Measurements from ENCODE around the gene DCHS2. TPM values are rescaled to one million over a fixed set of nuclear protein-coding genes. Genes with fewer than 3 reads are reported as not detected.

Gene DCHS2
- total RNA-seq, 1 donor from 2014 or later: 0.71 TPM

- peaks cover 16% of the 10 kb centered on the region for H3K4me1 Mint-ChIP-seq
- no peak overlapping the region for H2AFZ ChIP-seq (replicated peaks)
- H3K36me3 Mint-ChIP-seq: no peaks in the 10 kb centered on the region
- no peaks in the 10 kb centered on the region for H3F3A ChIP-seq (ENCODE audit: low read depth)
- H4K20me1 ChIP-seq (ENCODE audit: low read depth): no peaks in the 10 kb centered on the region
- H3K27ac ChIP-seq: no peak overlapping the region
- H3K27me3 ChIP-seq: no peaks in the 10 kb centered on the region
- H3K36me3 ChIP-seq: no peaks in the 10 kb centered on the region
- H3K27ac Mint-ChIP-seq: no peak overlapping the region
- no peaks in the 10 kb centered on the region for H3K79me2 ChIP-seq (ENCODE audit: low read depth)
- H3K4me2 ChIP-seq: no peak overlapping the region
- no peaks in the 10 kb centered on the region for H3K9me3 Mint-ChIP-seq
- H3K9me3 ChIP-seq (ENCODE audit: low read depth): no peaks in the 10 kb centered on the region
- no peak for TF ChIP-seq EZH2phosphoT487 (IDR thresholded peaks at IDR 0.05)
- TF ChIP-seq EZH2 (IDR thresholded peaks at IDR 0.05): no peak
- TF ChIP-seq CTCF (IDR thresholded peaks at IDR 0.05): no peak
- H3K4me3 Mint-ChIP-seq: no peak overlapping the region
- H3K27me3 Mint-ChIP-seq (ENCODE audit: insufficient read depth, low read depth): peaks cover 3% of the 10 kb centered on the region
- DNase-seq (ENCODE audit: low spot score): no peak
- no peak overlapping the region for H3K9ac ChIP-seq
- H3K4me1 ChIP-seq: peaks cover 4% of the 10 kb centered on the region
- H3K4me3 ChIP-seq: no peak overlapping the region
These were observed 38.7 kb downstream of the DCHS2 start for GRCh38 chr4:154452798-154453346.

- Mint-ChIP-seq H3K36me3 (no peaks in the 10 kb centered on the region), H3K4me3 (no peak overlapping the region), H3K27ac (no peak overlapping the region), H3K27me3 (ENCODE audit: insufficient read depth, low read depth) (peaks cover 6% of the 10 kb centered on the region), H3K9me3 (no peaks in the 10 kb centered on the region), H3K4me1 (peaks cover 16% of the 10 kb centered on the region)
- H3K4me2 ChIP-seq: no peak overlapping the region
- H3K4me3 ChIP-seq: no peak overlapping the region
- no peaks in the 10 kb centered on the region for H3F3A ChIP-seq (ENCODE audit: low read depth)
- H3K27ac ChIP-seq: no peak overlapping the region
- H3K4me1 ChIP-seq: peaks cover 4% of the 10 kb centered on the region
- H3K9ac ChIP-seq: no peak overlapping the region
- no peaks in the 10 kb centered on the region for H3K79me2 ChIP-seq (ENCODE audit: low read depth)
- H3K27me3 ChIP-seq: no peaks in the 10 kb centered on the region
- H2AFZ ChIP-seq (replicated peaks): no peak overlapping the region
- no peaks in the 10 kb centered on the region for H4K20me1 ChIP-seq (ENCODE audit: low read depth)
- H3K9me3 ChIP-seq (ENCODE audit: low read depth): no peaks in the 10 kb centered on the region
- DNase-seq (ENCODE audit: low spot score): no peak
- H3K36me3 ChIP-seq: no peaks in the 10 kb centered on the region
- TF ChIP-seq EZH2 (IDR thresholded peaks at IDR 0.05): no peak
- no peak for TF ChIP-seq CTCF (IDR thresholded peaks at IDR 0.05)
- no peak for TF ChIP-seq EZH2phosphoT487 (IDR thresholded peaks at IDR 0.05)
These were observed 40.6 kb downstream of the DCHS2 start for GRCh38 chr4:154450966-154451365.

- Histone ChIP-seq H3K36me3 (no peaks in the 10 kb centered on the region), H3K27me3 (no peaks in the 10 kb centered on the region), H4K20me1 (ENCODE audit: low read depth) (no peaks in the 10 kb centered on the region), H2AFZ (replicated peaks) (no peak overlapping the region), H3K79me2 (ENCODE audit: low read depth) (no peaks in the 10 kb centered on the region), H3K4me1 (no peaks in the 10 kb centered on the region), H3K4me2 (no peak overlapping the region), H3K9me3 (ENCODE audit: low read depth) (no peaks in the 10 kb centered on the region), H3F3A (ENCODE audit: low read depth) (no peaks in the 10 kb centered on the region), H3K4me3 (no peak overlapping the region), H3K9ac (no peak overlapping the region), H3K27ac (no peak overlapping the region)
- H3K4me1 Mint-ChIP-seq: no peaks in the 10 kb centered on the region
- no peak overlapping the region for H3K27ac Mint-ChIP-seq
- TF ChIP-seq EZH2 (IDR thresholded peaks at IDR 0.05) (no peak), CTCF (IDR thresholded peaks at IDR 0.05) (no peak), EZH2phosphoT487 (IDR thresholded peaks at IDR 0.05) (no peak)
- H3K27me3 Mint-ChIP-seq (ENCODE audit: insufficient read depth, low read depth): peaks cover 6% of the 10 kb centered on the region
- H3K4me3 Mint-ChIP-seq: no peak overlapping the region
- H3K9me3 Mint-ChIP-seq: no peaks in the 10 kb centered on the region
- H3K36me3 Mint-ChIP-seq: no peaks in the 10 kb centered on the region
- no peak for DNase-seq (ENCODE audit: low spot score)
These were observed 46.6 kb downstream of the DCHS2 start for GRCh38 chr4:154444958-154445357.

Measured in neural progenitor cell (in vitro differentiated cells).